Measurements from ENCODE around the gene NR2C1. TPM values are rescaled to one million over a fixed set of nuclear protein-coding genes. Genes with fewer than 3 reads are reported as not detected.

The NR2C1 gene
- total RNA-seq = 28.5 and 30.0 TPM in 2 replicates

GRCh38 chr12:95072900-95073697 is at the start of gene NR2C1:
NR2C1 (minus strand) TSS chr12:95073618; CDS start chr12:95067384, 6,234 bp downstream.
- peaks cover 5% of the 10 kb centered on the region for H3K36me3 Mint-ChIP-seq (ENCODE audit: low read depth)
- H3K9me3 Mint-ChIP-seq = no peaks in the 10 kb centered on the region
- intact Hi-C loops (cut with micrococcal nuclease) = loop anchor here (1.0 to 10.0 kb wide), 5 partner anchors 30 to 402 kb away; partner anchors contain the start of genes FGD6, METAP2, NDUFA12 and VEZT
- peaks cover 5% of the 10 kb centered on the region for H3K27me3 Mint-ChIP-seq (ENCODE audit: low read depth)
- DNase-seq (ENCODE audit: low spot score) = peak; percentile 90
- H3K4me1 Mint-ChIP-seq (ENCODE audit: low read depth) = peaks cover 13% of the 10 kb centered on the region
- peak within 1 kb of the TSS; percentile 91 for H3K4me3 Mint-ChIP-seq (ENCODE audit: low read depth)
- H3K27ac Mint-ChIP-seq = peak within 1 kb of the TSS; percentile 85

- Mint-ChIP-seq H3K36me3 (ENCODE audit: low read depth) (no peaks in the 10 kb centered on the region), H3K27me3 (ENCODE audit: low read depth) (peaks cover 2% of the 10 kb centered on the region), H3K9me3 (no peaks in the 10 kb centered on the region), H3K4me1 (ENCODE audit: low read depth) (peaks cover 6% of the 10 kb centered on the region), H3K27ac (no peak overlapping the region), H3K4me3 (ENCODE audit: low read depth) (no peak overlapping the region)
- no peak for DNase-seq (ENCODE audit: low spot score)
- intact Hi-C loops (cut with micrococcal nuclease) = no loop called here
Observed at GRCh38 chr12:95118788-95119179, 45.4 kb upstream of the NR2C1 start.

DNA sequence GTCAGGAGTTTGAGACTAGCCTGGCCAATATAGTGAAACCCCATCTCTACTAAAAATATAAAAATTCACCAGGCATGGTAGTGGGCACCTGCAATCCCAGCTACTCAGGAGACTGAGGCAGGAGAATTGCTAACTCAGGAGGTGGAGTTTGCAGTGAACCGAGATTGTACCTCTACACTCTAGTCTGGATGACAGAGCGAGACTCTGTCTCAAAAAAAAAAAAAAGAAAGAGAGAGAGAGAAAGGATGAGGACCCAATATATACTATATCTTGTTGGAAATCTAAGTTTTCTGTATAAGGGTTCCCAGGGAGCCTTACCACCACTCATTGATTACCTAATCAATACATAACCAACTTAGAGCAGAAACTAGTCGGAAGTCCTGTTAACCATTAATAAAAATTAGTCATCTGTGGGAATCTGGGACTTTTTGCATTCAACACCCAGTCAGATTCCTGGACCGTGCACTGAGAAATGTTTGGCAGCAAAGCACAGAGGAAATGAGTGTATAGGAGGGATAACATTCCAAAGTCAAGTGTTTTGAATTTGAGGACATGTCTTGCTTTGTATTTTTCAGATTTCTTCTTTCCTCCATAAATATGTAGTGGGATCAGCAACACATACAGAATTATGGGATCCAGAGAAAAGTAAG is 44.8 kb upstream of the NR2C1 start:
- Mint-ChIP-seq H3K9me3 (no peaks in the 10 kb centered on the region), H3K27ac (no peak overlapping the region), H3K27me3 (ENCODE audit: low read depth) (peaks cover 2% of the 10 kb centered on the region), H3K4me3 (ENCODE audit: low read depth) (no peak overlapping the region), H3K36me3 (ENCODE audit: low read depth) (no peaks in the 10 kb centered on the region), H3K4me1 (ENCODE audit: low read depth) (peaks cover 8% of the 10 kb centered on the region)
- no peak for DNase-seq (ENCODE audit: low spot score)
- intact Hi-C loops (cut with micrococcal nuclease) = no loop called here

GRCh38 chr12:95117178-95117599 is 43.8 kb upstream of the NR2C1 start:
- intact Hi-C loops (cut with micrococcal nuclease) = loop anchor here (1.0 to 2.0 kb wide), 3 partner anchors 100 to 417 kb away; partner anchors contain the start of genes FGD6, METAP2 and VEZT
- H3K27me3 Mint-ChIP-seq (ENCODE audit: low read depth) = peaks cover 2% of the 10 kb centered on the region
- H3K4me1 Mint-ChIP-seq (ENCODE audit: low read depth) = peaks cover 8% of the 10 kb centered on the region
- H3K4me3 Mint-ChIP-seq (ENCODE audit: low read depth) = no peak overlapping the region
- no peaks in the 10 kb centered on the region for H3K36me3 Mint-ChIP-seq (ENCODE audit: low read depth)
- no peaks in the 10 kb centered on the region for H3K9me3 Mint-ChIP-seq
- H3K27ac Mint-ChIP-seq = no peak overlapping the region
- peak; percentile 26 for DNase-seq (ENCODE audit: low spot score)

DNA sequence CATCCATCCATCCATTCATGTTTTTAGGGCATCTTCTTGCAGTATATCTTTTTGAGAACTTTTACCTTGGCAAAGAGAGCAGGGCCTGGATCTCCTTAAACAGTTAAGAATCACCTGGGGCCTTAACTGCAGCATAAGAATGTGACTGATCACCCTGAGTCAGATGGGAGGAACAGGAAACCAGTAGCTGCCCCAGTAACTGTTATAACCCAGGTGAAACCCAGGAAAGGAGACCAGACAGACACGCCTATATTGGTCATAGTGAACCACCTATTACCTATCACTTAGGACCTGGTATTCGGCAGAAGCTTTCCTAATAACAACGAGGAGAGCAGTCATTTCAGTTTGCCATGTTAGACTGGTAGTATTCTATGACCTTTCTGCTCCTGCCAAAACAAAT is 43.4 kb upstream of the NR2C1 start:
- peaks cover 2% of the 10 kb centered on the region for H3K27me3 Mint-ChIP-seq (ENCODE audit: low read depth)
- H3K9me3 Mint-ChIP-seq = no peaks in the 10 kb centered on the region
- peaks cover 8% of the 10 kb centered on the region for H3K4me1 Mint-ChIP-seq (ENCODE audit: low read depth)
- intact Hi-C loops (cut with micrococcal nuclease) = loop anchor here (1.0 to 2.0 kb wide), 3 partner anchors 101 to 418 kb away; partner anchors contain the start of genes FGD6, METAP2 and VEZT
- DNase-seq (ENCODE audit: low spot score) = no peak
- H3K4me3 Mint-ChIP-seq (ENCODE audit: low read depth) = no peak overlapping the region
- no peak overlapping the region for H3K27ac Mint-ChIP-seq
- no peaks in the 10 kb centered on the region for H3K36me3 Mint-ChIP-seq (ENCODE audit: low read depth)

DNA sequence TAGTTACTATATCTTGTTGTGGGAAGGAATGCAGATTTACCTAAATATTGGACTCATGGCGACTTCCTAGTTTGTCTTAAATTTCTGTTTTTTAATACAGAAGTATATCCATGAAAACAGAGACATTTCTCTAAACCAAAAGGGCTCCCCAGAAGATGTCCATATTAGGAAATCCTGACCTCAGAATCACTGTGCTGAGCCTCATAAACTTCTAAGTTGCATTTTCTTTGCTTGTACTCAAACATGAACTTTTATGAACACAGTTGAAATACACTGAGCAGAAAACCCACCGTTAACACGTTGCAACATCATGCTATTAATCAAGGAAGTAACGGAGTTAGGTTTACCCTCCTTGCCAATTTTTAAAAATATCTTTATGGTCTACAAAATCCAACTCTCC is 42.9 kb upstream of the NR2C1 start:
- no peak for DNase-seq (ENCODE audit: low spot score)
- H3K27ac Mint-ChIP-seq = no peak overlapping the region
- peaks cover 2% of the 10 kb centered on the region for H3K27me3 Mint-ChIP-seq (ENCODE audit: low read depth)
- intact Hi-C loops (cut with micrococcal nuclease) = loop anchor here (2.0 kb wide), 1 partner anchor 358 kb away; the partner anchor contains the start of gene METAP2
- peaks cover 8% of the 10 kb centered on the region for H3K4me1 Mint-ChIP-seq (ENCODE audit: low read depth)
- no peaks in the 10 kb centered on the region for H3K9me3 Mint-ChIP-seq
- no peak overlapping the region for H3K4me3 Mint-ChIP-seq (ENCODE audit: low read depth)
- H3K36me3 Mint-ChIP-seq (ENCODE audit: low read depth) = no peaks in the 10 kb centered on the region

GRCh38 chr12:95115641-95116040 is 42.2 kb upstream of the NR2C1 start:
- no peak overlapping the region for H3K27ac Mint-ChIP-seq
- intact Hi-C loops (cut with micrococcal nuclease) = loop anchor here (2.0 kb wide), 1 partner anchor 359 kb away; the partner anchor contains the start of gene METAP2
- no peaks in the 10 kb centered on the region for H3K36me3 Mint-ChIP-seq (ENCODE audit: low read depth)
- no peaks in the 10 kb centered on the region for H3K9me3 Mint-ChIP-seq
- H3K27me3 Mint-ChIP-seq (ENCODE audit: low read depth) = peaks cover 2% of the 10 kb centered on the region
- no peak for DNase-seq (ENCODE audit: low spot score)
- no peak overlapping the region for H3K4me3 Mint-ChIP-seq (ENCODE audit: low read depth)
- H3K4me1 Mint-ChIP-seq (ENCODE audit: low read depth) = peaks cover 8% of the 10 kb centered on the region

- Mint-ChIP-seq H3K4me3 (ENCODE audit: low read depth) (no peak overlapping the region), H3K36me3 (ENCODE audit: low read depth) (no peaks in the 10 kb centered on the region), H3K4me1 (ENCODE audit: low read depth) (peaks cover 8% of the 10 kb centered on the region), H3K27me3 (ENCODE audit: low read depth) (peaks cover 2% of the 10 kb centered on the region), H3K9me3 (no peaks in the 10 kb centered on the region), H3K27ac (no peak overlapping the region)
- intact Hi-C loops (cut with micrococcal nuclease) = no loop called here
- no peak for DNase-seq (ENCODE audit: low spot score)
Observed at GRCh38 chr12:95114766-95115405, 41.5 kb upstream of the NR2C1 start.

DNA sequence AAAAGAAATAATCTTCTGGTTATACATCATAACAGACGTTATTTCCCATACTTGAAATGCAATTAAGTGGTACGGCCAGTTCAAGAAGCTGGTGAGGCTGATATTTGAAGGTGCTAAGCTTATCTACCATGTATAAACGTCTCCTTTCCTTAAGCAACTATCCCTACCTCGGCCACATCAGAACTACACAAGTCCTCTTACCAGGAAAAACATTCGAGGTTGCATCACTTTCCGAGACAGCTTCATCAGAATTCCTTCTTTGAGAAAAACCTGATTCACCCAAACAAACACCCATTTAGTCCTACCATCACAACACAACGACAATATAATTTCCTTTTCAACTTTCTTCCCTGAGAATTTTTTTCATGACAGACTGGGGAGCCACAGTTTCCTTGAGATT is 33.9 kb upstream of the NR2C1 start:
- no peak for DNase-seq (ENCODE audit: low spot score)
- Mint-ChIP-seq H3K9me3 (no peaks in the 10 kb centered on the region), H3K27me3 (ENCODE audit: low read depth) (no peaks in the 10 kb centered on the region), H3K4me1 (ENCODE audit: low read depth) (peaks cover 8% of the 10 kb centered on the region), H3K27ac (no peak overlapping the region), H3K4me3 (ENCODE audit: low read depth) (no peak overlapping the region), H3K36me3 (ENCODE audit: low read depth) (no peaks in the 10 kb centered on the region)
- intact Hi-C loops (cut with micrococcal nuclease) = no loop called here

- Mint-ChIP-seq H3K27me3 (ENCODE audit: low read depth) (no peaks in the 10 kb centered on the region), H3K9me3 (no peaks in the 10 kb centered on the region), H3K36me3 (ENCODE audit: low read depth) (no peaks in the 10 kb centered on the region), H3K27ac (no peak overlapping the region), H3K4me1 (ENCODE audit: low read depth) (peaks cover 8% of the 10 kb centered on the region), H3K4me3 (ENCODE audit: low read depth) (no peak overlapping the region)
- DNase-seq (ENCODE audit: low spot score) = no peak
- intact Hi-C loops (cut with micrococcal nuclease) = no loop called here
Observed at GRCh38 chr12:95105540-95105939, 32.1 kb upstream of the NR2C1 start.

GRCh38 chr12:95104919-95105452 is 31.6 kb upstream of the NR2C1 start:
- Mint-ChIP-seq H3K4me1 (ENCODE audit: low read depth) (peaks cover 8% of the 10 kb centered on the region), H3K4me3 (ENCODE audit: low read depth) (no peak overlapping the region), H3K36me3 (ENCODE audit: low read depth) (no peaks in the 10 kb centered on the region), H3K27ac (no peak overlapping the region), H3K9me3 (no peaks in the 10 kb centered on the region), H3K27me3 (ENCODE audit: low read depth) (no peaks in the 10 kb centered on the region)
- intact Hi-C loops (cut with micrococcal nuclease) = no loop called here
- DNase-seq (ENCODE audit: low spot score) = no peak

GRCh38 chr12:95102916-95103671 is 29.7 kb upstream of the NR2C1 start:
- H3K36me3 Mint-ChIP-seq (ENCODE audit: low read depth) = no peaks in the 10 kb centered on the region
- H3K4me1 Mint-ChIP-seq (ENCODE audit: low read depth) = peaks cover 8% of the 10 kb centered on the region
- intact Hi-C loops (cut with micrococcal nuclease) = loop anchor here (1.0 kb wide), 1 partner anchor 30 kb away; the partner anchor contains the start of gene NR2C1
- H3K9me3 Mint-ChIP-seq = no peaks in the 10 kb centered on the region
- H3K27me3 Mint-ChIP-seq (ENCODE audit: low read depth) = peaks cover 2% of the 10 kb centered on the region
- peak; percentile 29 for DNase-seq (ENCODE audit: low spot score)
- no peak overlapping the region for H3K4me3 Mint-ChIP-seq (ENCODE audit: low read depth)
- H3K27ac Mint-ChIP-seq = peak overlapping the region; percentile 48

All from activated T-helper 2 cell treated with anti-CD3 and anti-CD28 coated beads, Interferon-gamma antibody, Interleukin-2, Interleukin-4, amounts not matched to agents 10 μg/mL and 5 μg/mL and 100 μg/mL, durations not matched to agents 14 hours and 24 hours and 36 hours (primary cell).